ENCODE results near the gene KANK3. TPM values are rescaled to one million over a fixed set of nuclear protein-coding genes. Genes with fewer than 3 reads are reported as not detected.

KANK3 gene
- total and polyA plus RNA-seq, 2 of the 8 experiments (the other 6 are each of a cell fraction or from before 2014, with no cell fraction given), result 2.5 to 4.2 TPM

DNA sequence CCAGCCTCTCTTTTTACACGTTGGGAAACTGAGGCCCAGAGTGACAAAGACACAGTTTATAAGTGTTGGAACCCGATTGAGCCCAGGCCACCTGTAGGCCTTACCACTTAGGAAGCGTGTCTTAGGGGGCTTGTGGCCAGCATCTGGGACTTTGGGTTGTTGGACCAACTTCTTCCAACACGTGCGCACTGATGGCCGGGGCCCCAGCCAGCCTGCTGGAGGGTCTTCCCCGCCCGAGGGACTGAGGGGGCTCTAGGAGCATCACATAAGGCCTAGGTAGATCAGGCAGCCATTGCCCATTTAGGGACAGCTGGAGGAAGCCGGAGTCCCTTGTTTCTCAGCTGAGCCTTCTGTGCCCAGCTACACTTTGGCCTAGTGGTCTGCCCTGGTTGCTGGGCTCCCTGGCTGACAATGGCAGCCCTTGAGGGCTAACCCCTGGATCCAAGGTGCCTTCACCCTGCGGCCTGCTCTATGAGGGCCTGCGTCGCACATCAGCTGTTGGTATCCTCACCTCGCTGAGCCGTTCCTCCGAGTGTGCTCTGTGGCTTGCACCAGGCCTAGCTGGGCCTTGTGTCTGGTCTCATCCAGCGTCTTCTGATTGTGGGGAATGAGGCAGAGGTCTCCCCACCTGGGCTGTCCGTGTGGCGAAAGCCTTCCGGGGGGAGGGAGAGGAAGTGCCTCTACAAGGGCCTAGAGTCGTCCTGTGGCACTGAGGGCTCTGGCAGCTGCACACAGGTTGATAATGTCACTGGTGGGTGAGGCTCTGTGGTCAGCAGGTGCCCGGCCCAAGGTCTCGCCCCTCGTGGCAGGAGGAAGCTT is 48.3 kb upstream of the KANK3 start:
- H2AFZ ChIP-seq (ENCODE audit: low read length), result no peak overlapping the region
- WGBS, 2 experiments (ENCODE audit: extremely low coverage in 1 of 2, insufficient coverage in 1 of 2, insufficient read length in 1 of 2, insufficient replicate concordance in 2 of 2, low coverage in 1 of 2, low lambda C conversion rate in 2 of 2, missing lambda C conversion rate in 1 of 2), result 86% methylated on average over 23 of the region's 23 CpGs; no CpG with 5 or more reads in 1 of the 2 experiments
- H3K36me3 ChIP-seq (ENCODE audit: control insufficient read depth in 2 of 4, insufficient read depth in 4 of 4, low read length in 3 of 4), result no peaks in the 10 kb centered on the region; a peak in 1 of 8 replicates
- FAIRE-seq, result no peak
- no peak for DNase-seq (ENCODE audit: low read depth in 1 of 2, low spot score in 2 of 2)
- no peak overlapping the region for H4K91ac ChIP-seq (replicated peaks; ENCODE audit: insufficient read length, low read length)
- H2AK5ac ChIP-seq (ENCODE audit: low read depth, low read length), result peak overlapping the region; percentile 82; the same call in 1 of the 2 replicates
- H2BK12ac ChIP-seq (ENCODE audit: low read depth, low read length), result 0 out of 2 replicates have a peak overlapping the region, but pooled peaks have one; percentile 33
- H3K56ac ChIP-seq (replicated peaks; ENCODE audit: insufficient read length, low read depth, low read length), result no peak overlapping the region
- H4K20me1 ChIP-seq (replicated peaks in 1 of 2; ENCODE audit: control insufficient read depth in 1 of 2, insufficient read depth in 2 of 2, low read length in 2 of 2), result peaks cover 7 to 14% of the 10 kb centered on the region in 2 experiments
- H2BK15ac ChIP-seq (ENCODE audit: low read length), result no peak overlapping the region; the same call in 1 of the 2 replicates
- H3K4me2 ChIP-seq (ENCODE audit: insufficient read depth in 1 of 2, low read depth in 2 of 2, low read length in 2 of 2), result peak overlapping the region; percentile 62 to 81
- H3K27me3 ChIP-seq (replicated peaks in 1 of 4; ENCODE audit: control insufficient read depth in 3 of 4, extremely low read depth in 1 of 4, insufficient read depth in 3 of 4, low read length in 3 of 4), result no peaks in the 10 kb centered on the region
- CTCF ChIA-PET (ENCODE audit: partially characterized antibody), result interaction anchor here (0.8 to 5.5 kb wide), 6 partner anchors 9 to 44 kb away, joined by 3 to 47 read pairs (median 4); partner anchors contain the start of gene MARCHF2
- H3K18ac ChIP-seq (ENCODE audit: extremely low read depth, low read length), result no peak overlapping the region
- H3K79me2 ChIP-seq (ENCODE audit: control insufficient read depth in 1 of 2, insufficient read depth in 2 of 2, low read length in 2 of 2), result peaks cover 7 to 56% of the 10 kb centered on the region in 2 experiments
- peak overlapping the region; percentile 21 to 50 (median 37); a peak in 3 of 7 replicates for H3K9ac ChIP-seq (replicated peaks in 1 of 4; ENCODE audit: extremely low read depth in 1 of 4, low read depth in 3 of 4, low read length in 3 of 4)
- peak overlapping the region; percentile 34 for H2BK120ac ChIP-seq (replicated peaks; ENCODE audit: low read depth, low read length)
- no peak overlapping the region for H3K23ac ChIP-seq (ENCODE audit: insufficient read length)
- peaks cover 0 to 4% of the 10 kb centered on the region in 2 experiments; a peak in 1 of 4 replicates for H3K9me3 ChIP-seq (ENCODE audit: insufficient read depth in 2 of 2, low read depth in 1 of 2, low read length in 1 of 2)
- H3K27ac ChIP-seq (ENCODE audit: low read depth, low read length), result peak overlapping the region; percentile 47
- no peak overlapping the region for H4K5ac ChIP-seq (ENCODE audit: insufficient read length, low read depth, low read length)
- H2BK20ac ChIP-seq (ENCODE audit: low read length), result no peak overlapping the region
- peaks cover 0 to 10% (median 4%) of the 10 kb centered on the region in 4 experiments; a peak in 6 of 7 replicates for H3K4me1 ChIP-seq (replicated peaks in 1 of 4; ENCODE audit: control insufficient read depth in 3 of 4, insufficient read depth in 4 of 4, low read length in 3 of 4)
- peaks cover 24% of the 10 kb centered on the region for H3K79me1 ChIP-seq (ENCODE audit: low read depth, low read length)
- no peaks in the 10 kb centered on the region for H3K23me2 ChIP-seq (ENCODE audit: low read depth, low read length)
- H3K4ac ChIP-seq (replicated peaks; ENCODE audit: insufficient read length, low read depth, low read length), result no peak overlapping the region
- 0 out of 2 replicates have a peak overlapping the region, but pooled peaks have one; percentile 39 for H2BK5ac ChIP-seq (ENCODE audit: low read depth, low read length)
- no peak overlapping the region for H3K14ac ChIP-seq (ENCODE audit: insufficient read length)
- H3K4me3 ChIP-seq (ENCODE audit: extremely low read depth in 1 of 4, insufficient read depth in 2 of 4, low read depth in 3 of 4, low read length in 4 of 4), result peak overlapping the region; percentile 21 to 99 (median 26); a peak in 6 of 8 replicates
- POLR2A ChIA-PET (ENCODE audit: partially characterized antibody), result interaction anchor here (0.5 to 5.6 kb wide), 27 partner anchors 9 to 127 kb away, joined by 3 to 71 read pairs (median 5); partner anchors contain the start of genes ANGPTL4, HNRNPM, KANK3 and MARCHF2
- no peak overlapping the region for H4K8ac ChIP-seq (ENCODE audit: extremely low read depth, insufficient read depth, low read length)
- TF ChIP-seq CBX5 (IDR thresholded peaks at IDR 0.05; ENCODE audit: low read depth, low read length), result no peak
- TF ChIP-seq BACH1 (IDR thresholded peaks at IDR 0.05; ENCODE audit: low read length), result no peak
- no peak for TF ChIP-seq SP4 (IDR thresholded peaks at IDR 0.05; ENCODE audit: low read length)
- no peak for TF ChIP-seq SUZ12 (IDR thresholded peaks at IDR 0.05; ENCODE audit: low read length)
- no peak for TF ChIP-seq NRF1 (IDR thresholded peaks at IDR 0.05; ENCODE audit: low read depth, low read length)
- no peak for TF ChIP-seq KDM4A (IDR thresholded peaks at IDR 0.05; ENCODE audit: low read depth, low read length, severe bottlenecking)
- TF ChIP-seq JUND (IDR thresholded peaks at IDR 0.05; ENCODE audit: low read length), result no peak
- TF ChIP-seq, protein P1, sequence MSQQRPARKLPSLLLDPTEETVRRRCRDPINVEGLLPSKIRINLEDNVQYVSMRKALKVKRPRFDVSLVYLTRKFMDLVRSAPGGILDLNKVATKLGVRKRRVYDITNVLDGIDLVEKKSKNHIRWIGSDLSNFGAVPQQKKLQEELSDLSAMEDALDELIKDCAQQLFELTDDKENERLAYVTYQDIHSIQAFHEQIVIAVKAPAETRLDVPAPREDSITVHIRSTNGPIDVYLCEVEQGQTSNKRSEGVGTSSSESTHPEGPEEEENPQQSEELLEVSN (IDR thresholded peaks at IDR 0.05), result no peak
- no peak for TF ChIP-seq EP300 (IDR thresholded peaks at IDR 0.05; ENCODE audit: borderline replicate concordance in 1 of 2, low read depth in 2 of 2, low read length in 2 of 2)
- no peak for TF ChIP-seq RFX5 (IDR thresholded peaks at IDR 0.05; ENCODE audit: borderline replicate concordance, low read depth, low read length)
